Left cardiac atrium (tissue), 4 donors: ENCODE results near the gene RAF1. TPM values are rescaled to one million over a fixed set of nuclear protein-coding genes. Genes with fewer than 3 reads are reported as not detected.

ENCODE experiments used
- ATAC-seq, 2 donors: fragments of 200-7000 bp; cut with Tn5 transposase; one replicate each; pipeline ENCODE4 v1.9.1; 2020; ENCODE audit warnings: mild to moderate bottlenecking in 2 of 2, moderate library complexity in 2 of 2
- DNase-seq: peaks from one replicate; pipeline ENCODE4 v3.0.0-alpha.2; 2020
- intact Hi-C, 2 donors: fragments of 100-400 bp; cut with DNase I; formaldehyde crosslinking; loops; one replicate each; pipeline versions ENCODE4 v1.14.1 to v1.15.1; 2022 to 2023
- total RNA-seq, 2 donors: library from RNA; stranded (reverse); fragmentation: NEBNext Ultra II Directional; extraction: Animal tissue kit (Norgen Biotek cat#: 25700); gene quantifications; one replicate each; pipeline ENCODE4 v1.2.1, GENCODE V29; 2021
- donor health status: DM: no; HTN: yes; CAD: no.
- donor health status: DM: no; HTN: yes; CAD: no; lungs with severe emphysema.
- donor health status: DM: yes; HTN: yes; CAD: no.
- donor health status: Dilated cardiomyopathy.

The RAF1 gene
- total RNA-seq, 2 donors from 2014 or later = 109 to 116 TPM

DNA sequence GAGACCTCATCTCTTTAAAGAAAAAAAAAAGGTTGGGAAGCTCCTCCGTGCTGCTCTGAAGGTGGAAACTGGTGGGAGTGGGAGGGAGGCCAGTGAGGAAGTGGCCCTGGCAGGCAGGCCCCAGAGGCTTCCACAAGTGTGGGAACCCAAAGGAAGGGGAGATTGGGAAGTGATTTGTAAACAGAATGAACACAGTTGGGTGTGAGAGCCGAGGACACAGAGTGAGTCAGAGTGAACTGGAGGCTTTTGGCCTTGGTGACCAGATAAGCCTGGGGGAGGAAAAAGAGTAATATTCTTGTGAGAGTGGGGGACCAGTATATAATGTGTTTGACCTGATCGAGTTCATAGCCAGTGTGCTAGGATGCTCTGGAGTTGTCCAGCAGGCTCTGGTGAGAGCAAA, 84.0 kb downstream of the RAF1 start:
- intact Hi-C loops = no loop called here
- DNase-seq (no peak), ATAC-seq (peak in 1 of 2 donors; percentile 25)

DNA sequence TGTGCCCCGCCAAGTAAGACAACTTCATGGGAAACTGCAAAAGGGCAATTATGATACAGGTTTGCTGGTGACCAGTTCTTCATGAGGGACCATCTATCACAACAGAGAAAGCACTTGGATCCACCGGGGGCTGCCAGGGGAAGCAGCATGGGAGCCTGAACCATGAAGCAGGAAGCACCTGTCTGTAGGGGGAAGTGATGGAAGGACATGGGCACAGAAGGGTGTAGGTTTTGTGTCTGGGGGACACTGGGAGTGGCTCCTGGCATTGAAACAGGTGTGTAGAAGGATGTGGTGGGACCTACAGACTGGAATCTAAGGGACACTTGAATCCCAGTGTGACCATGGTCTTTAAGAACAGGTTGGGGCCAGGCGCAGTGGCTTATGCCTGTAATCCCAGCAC, 84.5 kb downstream of the RAF1 start:
- DNase-seq (no peak), ATAC-seq (no peak)
- intact Hi-C loops = no loop called here

DNA sequence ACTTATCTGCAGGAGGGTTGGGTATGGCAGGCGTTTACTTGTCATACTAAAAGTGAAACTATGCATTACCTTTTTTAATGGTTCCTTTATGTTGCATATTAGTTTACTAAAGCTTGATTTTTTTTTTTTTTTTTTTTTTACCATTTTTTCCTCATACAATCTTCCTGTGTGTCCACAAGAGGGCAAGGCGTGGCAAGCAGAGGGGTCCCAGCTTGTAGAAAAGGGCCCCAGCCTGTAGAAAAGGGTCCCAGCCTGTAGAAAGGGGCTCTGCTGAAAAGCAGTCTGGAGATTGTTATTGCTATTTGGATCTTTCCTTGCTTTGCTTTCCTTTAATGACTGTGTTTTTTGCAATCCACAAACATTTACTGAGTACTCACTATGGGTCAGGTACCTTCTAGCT, 85.2 kb downstream of the RAF1 start:
- no peak for DNase-seq
- ATAC-seq = no peak
- intact Hi-C loops = no loop called here

DNA sequence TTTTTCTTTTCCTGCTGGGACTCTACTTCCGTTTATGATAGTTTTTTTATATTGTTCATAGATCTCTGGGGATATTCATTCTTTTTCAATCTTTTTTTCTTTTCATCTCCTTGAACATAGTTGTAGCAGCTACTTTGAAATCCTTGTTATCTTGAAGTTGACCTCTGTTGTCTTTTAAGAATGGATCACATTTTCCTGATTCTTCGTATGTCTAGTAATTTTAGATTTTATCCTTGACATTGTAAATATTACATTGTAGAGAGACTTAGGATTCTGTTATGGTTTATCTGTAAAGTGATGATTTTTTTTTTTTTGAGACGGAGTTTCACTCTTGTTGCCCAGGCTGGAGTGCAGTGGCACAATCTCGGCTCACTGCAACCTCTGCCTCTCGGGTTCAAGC, 86.5 kb downstream of the RAF1 start:
- intact Hi-C loops = no loop called here
- ATAC-seq = no peak

DNA sequence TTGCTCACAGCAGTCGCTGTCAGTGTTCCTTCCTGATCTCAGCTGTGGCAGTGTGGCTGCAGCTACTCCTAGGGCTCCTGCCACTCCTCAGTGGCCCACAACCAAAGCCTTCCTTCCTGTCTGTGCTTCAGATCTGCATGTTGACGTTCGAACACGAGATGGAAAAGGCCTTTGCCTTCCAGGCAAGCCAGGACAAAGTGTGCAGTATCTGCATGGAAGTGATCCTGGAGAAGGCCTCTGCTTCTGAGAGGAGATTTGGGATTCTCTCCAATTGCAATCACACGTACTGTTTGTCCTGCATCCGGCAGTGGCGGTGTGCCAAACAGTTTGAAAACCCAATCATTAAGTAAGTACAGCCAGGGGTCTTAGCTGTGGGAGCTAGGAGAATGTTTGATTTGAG, 89.3 kb downstream of the RAF1 start:
- intact Hi-C loops = no loop called here
- DNase-seq = peak; percentile 69

More for the DNA sequence above, 86.5 kb downstream of the RAF1 start:
- no peak for DNase-seq

DNA sequence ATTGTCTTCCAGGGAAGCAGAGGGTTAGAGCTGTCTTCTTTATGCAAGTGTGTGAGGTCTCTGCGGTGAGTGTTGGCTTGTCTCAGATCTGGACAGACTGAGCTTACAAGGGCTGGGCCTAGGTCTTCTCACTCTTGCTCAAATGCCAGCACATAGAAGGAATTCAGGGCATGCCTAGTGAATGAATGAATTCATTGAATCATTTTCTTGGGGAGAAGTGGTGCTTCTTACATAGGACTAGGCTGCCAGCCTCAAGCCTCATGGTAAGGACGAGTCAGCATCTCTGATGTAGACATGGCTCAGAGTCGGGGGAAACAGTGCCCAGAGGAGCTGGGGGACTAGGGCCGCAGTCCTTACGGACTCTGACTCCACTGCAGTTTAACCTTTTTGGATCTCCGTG, 89.8 kb downstream of the RAF1 start:
- intact Hi-C loops = no loop called here
- no peak for DNase-seq
- ATAC-seq = no peak

More for the DNA sequence above, 89.3 kb downstream of the RAF1 start:
- ATAC-seq = peak; percentile 41 to 56

DNA sequence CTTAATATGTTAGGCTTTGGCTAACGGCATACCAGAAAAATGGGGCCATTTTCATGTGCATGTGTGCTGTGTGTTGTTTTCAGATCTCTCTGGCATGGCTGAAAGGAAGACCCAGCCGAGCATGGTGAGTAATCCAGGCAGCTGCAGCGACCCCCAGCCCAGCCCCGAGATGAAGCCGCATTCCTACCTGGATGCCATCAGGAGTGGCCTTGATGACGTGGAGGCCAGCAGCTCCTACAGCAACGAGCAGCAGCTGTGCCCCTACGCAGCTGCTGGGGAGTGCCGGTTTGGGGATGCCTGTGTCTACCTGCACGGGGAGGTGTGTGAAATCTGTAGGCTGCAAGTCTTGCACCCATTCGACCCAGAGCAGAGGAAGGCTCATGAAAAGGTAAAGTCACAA, 91.9 kb downstream of the RAF1 start:
- intact Hi-C loops = no loop called here
- no peak for DNase-seq
- ATAC-seq = no peak

DNA sequence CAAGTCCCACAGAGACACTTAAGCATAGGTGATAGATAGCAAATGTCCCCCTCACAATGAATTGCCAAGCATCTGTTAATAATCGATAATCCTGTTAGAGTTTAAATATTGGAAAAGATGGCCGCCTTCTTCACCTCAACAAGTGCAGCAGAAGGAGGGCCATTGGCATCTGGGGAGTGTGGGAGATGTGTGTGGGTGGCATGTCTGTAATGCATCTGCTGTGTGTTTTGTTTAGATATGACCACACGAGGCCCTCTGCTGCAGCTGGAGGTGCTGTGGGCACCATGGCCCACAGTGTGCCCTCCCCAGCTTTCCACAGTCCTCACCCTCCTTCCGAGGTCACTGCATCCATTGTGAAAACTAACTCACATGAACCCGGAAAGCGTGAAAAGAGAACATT, 94.1 kb downstream of the RAF1 start:
- intact Hi-C loops = loop anchor here in 1 of 2 donors (10.0 kb wide), 1 partner anchor 85 kb away; no protein-coding TSS in a partner anchor
- no peak for ATAC-seq
- no peak for DNase-seq

DNA sequence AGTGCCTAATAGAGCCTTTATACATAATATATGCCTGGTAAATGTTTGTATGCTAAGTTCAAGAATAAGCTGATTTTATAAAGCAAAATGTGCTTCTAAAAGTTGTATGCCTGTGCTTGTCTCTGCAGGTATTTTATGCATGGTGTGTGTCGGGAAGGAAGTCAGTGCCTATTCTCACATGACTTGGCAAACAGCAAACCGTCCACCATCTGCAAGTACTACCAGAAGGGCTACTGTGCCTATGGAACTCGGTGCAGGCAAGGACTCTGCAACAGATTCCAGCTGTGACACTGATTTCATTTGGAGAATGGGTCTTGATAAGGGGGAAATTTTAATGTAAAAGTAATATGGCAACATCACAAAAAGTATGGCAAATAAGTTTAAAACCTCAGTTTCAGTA, 95.2 kb downstream of the RAF1 start:
- ATAC-seq (no peak), DNase-seq (no peak)
- intact Hi-C loops = loop anchor here in 1 of 2 donors (10.0 kb wide), 1 partner anchor 86 kb away; no protein-coding TSS in a partner anchor

DNA sequence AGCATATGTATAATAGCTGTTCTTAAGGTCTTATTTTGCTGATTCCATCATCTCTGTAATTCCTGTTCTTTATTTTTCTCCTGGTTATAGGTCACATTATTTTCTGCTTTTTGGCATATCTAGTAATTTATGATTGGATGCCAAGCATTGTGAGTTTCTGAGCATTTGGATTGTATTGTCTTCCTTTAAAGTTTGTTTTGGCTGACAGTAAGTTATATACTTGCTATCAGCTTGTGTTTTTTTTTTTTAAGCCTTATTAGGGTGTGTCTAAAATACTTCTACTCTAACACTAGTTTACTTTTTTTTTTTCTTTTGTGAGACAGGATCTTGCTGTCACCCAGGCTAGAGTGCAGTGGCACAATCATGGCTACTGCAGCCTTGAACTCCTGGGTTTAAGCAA, 96.9 kb downstream of the RAF1 start:
- ATAC-seq (no peak), DNase-seq (no peak)
- intact Hi-C loops = loop anchor here in 1 of 2 donors (10.0 kb wide), 1 partner anchor 88 kb away; no protein-coding TSS in a partner anchor

DNA sequence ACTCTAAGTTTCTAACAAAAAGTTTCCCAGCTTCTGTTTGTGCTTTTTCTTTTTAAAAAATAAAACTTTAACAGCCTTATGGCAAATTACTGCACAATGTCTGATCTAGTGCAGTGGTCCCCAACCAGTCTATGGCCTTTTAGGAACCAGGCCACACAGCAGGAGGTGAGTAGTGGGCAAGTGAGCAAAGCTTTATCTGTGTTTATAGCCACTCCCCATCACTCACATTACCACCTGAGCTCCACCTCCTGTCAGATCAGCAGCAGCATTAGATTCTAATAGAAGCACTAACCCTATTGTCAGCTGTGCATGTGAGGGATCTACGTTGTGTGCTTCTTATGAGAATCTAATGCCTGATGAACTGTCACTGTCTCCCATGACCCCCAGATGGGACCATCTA, 101.5 kb downstream of the RAF1 start:
- ATAC-seq (no peak), DNase-seq (no peak)
- intact Hi-C loops = loop anchor here in 1 of 2 donors (10.0 kb wide), 1 partner anchor 92 kb away; no protein-coding TSS in a partner anchor

DNA sequence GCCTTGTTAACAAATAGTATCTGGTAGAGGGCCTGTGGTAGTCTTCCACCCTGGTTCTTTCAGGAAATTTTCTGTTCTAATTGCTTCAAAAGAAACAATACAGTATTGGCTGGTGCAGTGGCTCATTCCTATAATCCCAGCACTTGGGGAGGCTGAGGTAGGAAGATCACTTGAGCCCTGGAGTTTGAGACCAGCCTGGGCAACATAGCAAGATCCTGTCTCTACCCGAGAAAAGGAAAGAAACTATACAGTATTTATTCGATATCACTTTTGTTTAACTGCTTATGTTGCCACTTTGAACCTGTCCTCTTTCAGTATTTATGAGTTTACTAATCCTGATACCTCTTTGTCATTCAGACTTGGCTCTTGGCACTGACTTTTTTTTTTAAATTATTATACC, 102.5 kb downstream of the RAF1 start:
- intact Hi-C loops = loop anchor here in 1 of 2 donors (10.0 kb wide), 1 partner anchor 93 kb away; no protein-coding TSS in a partner anchor
- ATAC-seq (no peak), DNase-seq (no peak)

DNA sequence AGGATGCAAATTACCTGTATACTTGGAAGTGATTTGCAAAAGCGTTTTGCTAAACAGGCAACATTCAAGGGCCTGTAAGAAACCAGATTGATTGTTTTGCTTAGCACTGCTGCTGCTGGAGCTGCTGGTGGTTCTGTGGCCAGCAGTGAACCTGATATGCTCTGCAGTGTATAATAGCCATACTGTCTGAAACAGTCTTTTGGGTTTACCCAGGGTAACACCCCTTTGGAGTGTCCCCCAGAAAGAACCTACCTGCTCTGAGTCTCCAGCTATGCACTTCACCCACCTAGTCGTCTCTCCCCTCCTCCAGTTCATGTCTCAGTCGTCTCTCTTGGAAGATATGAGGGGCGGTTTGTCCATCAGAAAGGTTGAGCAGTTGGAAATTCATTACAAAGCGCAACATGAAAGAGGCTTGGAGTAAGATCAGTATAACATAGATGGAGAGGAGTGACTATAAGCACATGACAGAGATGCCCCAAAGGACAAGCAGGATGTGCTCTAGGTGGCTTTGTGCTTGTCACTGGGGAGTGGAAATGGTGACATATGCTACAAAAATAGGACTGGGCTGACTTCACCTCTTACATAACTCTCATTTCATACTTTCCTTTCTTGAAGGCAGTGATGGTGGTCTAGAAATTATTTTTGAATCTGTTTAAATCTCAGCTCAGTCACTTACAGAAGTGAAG, 103.3 kb downstream of the RAF1 start:
- intact Hi-C loops = loop anchor here in 1 of 2 donors (10.0 kb wide), 1 partner anchor 94 kb away; no protein-coding TSS in a partner anchor

DNA sequence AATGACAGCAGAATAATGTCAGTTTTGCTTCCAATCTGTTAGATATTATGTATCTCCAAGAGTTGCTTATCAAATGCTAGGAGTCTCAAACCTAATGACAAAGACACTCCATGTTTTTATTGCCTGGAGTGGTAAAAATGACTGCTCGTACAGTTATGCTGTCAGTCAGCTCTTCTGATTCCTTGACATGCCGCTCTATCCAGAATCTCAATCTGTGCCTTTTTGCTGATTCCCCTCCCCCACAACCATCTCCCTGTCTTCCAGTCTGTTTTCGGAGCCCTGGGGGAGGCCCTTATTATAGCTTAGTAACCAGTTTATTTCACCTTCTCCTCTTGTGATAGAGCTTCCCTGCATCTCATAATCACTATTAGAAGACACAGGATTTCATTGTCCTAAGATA, 104.4 kb downstream of the RAF1 start:
- intact Hi-C loops = loop anchor here in 1 of 2 donors (5.0 kb wide), 1 partner anchor 103 kb away; the partner anchor contains the start of gene RAF1
- no peak for DNase-seq
- ATAC-seq = no peak

More for the DNA sequence above, 103.3 kb downstream of the RAF1 start:
- no peak for DNase-seq
- ATAC-seq = no peak

DNA sequence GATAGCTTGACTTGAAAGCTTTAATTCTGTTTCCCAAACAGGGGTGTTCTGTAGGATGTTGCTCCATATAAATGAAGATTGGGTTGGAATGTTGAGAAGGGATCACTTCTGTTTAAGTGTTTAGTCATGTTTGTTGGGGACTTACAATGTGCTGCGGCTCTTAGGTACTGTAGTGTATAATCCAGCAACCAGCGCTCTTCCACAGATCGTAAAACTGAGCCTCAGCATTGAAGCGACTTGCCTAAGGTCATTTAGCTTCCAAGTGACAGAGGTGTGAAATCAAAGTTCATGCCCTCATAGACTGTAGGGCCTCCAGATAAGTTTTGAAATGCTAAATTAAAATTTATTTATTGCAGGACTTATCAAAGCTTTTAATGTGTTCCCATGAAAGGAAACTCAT, 105.2 kb downstream of the RAF1 start:
- intact Hi-C loops = loop anchor here in 1 of 2 donors (5.0 kb wide), 1 partner anchor 104 kb away; the partner anchor contains the start of gene RAF1
- DNase-seq = no peak
- ATAC-seq = no peak

DNA sequence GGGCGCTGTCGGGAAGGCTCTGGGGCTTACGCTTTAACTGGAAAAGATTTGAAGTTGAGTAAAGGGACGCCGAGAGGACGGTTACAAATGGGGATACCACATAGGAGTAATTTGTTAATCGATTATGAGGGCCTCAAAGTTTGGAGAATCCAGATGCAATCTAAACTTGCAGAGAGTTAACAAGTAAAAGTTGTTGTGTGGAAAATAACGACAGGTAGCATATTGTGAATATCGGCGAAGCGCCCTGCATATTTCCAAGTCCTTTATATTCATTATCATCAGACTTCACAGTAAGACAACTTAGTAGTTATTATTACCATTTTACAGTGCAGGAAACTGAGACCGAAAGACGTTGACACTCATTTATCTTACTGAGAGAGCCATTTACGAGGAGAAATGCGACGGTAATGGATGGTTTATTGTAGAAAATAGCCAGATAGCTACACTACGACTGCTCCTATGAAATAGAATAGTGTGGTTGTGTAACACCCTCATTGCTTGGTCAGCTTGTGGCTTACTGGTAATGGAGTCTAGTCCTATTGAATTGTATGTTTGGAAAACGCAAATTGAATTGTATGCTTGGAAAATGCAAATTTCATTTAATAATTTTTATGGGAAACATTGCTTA, 106.3 kb downstream of the RAF1 start:
- intact Hi-C loops = loop anchor here in 1 of 2 donors (5.0 kb wide), 1 partner anchor 105 kb away; the partner anchor contains the start of gene RAF1
- DNase-seq (no peak), ATAC-seq (peak in 1 of 2 donors; percentile 27)

DNA sequence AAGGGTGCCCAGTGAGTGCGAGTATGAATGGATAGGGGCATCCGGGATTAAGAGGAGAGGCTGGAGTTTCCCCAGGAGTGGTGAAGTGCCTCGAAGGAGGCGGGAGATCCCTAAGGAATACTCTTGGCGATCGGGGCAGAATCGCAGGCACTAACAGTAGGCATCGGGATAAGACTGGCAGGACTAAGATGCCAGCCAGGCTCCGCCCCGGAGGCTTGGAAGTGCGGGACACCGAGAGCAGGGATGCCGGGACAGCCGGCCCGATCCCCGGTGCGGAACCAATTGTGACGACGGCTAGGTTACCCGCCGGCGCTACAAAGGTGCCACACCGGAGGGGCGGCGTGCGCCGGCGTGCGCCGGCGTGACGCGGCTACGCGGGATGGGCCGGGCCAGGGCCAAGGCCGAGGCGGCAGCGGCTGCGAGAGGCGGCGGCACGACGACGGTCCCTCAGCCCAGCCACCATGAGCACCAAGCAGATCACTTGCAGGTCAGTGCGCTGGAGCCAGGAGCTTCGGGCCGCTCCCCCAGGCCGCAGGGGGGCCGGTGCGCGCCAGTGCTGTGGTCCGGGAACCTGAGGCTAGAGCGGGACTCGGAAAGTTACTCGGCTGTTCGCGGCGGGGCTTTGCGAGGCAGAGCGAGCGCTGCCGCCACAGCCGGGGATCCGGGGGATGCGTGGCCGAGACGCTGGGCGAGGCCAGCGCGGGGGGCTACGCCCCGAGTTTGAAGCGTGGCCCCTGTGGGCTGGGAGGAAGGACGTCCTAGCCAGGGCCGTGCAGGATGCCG, 107.0 kb downstream of the RAF1 start, which contains the start of gene MKRN2:
TSS of gene MKRN2 (plus strand) at position 398 of the 783 bp plus-strand sequence. CDS start at position 462, 64 bp downstream.
- DNase-seq (peak; percentile 89), ATAC-seq (peak; percentile 97 to 98)
- intact Hi-C loops = loop anchor here in 1 of 2 donors (5.0 kb wide), 1 partner anchor 105 kb away; the partner anchor contains the start of gene RAF1

DNA sequence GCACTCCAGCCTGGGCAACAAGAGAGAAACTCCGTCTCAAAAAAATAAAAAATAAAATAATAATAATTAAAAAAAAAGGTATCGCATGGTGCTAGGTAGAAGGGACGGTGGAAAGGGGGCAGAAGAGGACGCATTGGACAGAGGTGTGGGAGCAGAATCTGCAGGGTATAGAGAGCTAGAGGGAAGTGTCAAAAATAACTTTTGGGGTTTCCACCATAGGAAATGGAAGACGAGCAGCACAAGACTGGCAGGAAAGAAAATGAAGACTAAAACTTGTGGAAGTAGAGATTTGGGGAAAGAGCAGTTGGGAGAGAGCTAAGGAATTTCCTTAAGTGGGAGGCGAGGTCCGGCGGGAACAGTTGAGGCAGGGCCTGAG, 107.6 kb downstream of the RAF1 start:
- intact Hi-C loops = loop anchor here in 1 of 2 donors (5.0 kb wide), 1 partner anchor 106 kb away; the partner anchor contains the start of gene RAF1
- ATAC-seq (peak; percentile 9 to 16), DNase-seq (no peak)

DNA sequence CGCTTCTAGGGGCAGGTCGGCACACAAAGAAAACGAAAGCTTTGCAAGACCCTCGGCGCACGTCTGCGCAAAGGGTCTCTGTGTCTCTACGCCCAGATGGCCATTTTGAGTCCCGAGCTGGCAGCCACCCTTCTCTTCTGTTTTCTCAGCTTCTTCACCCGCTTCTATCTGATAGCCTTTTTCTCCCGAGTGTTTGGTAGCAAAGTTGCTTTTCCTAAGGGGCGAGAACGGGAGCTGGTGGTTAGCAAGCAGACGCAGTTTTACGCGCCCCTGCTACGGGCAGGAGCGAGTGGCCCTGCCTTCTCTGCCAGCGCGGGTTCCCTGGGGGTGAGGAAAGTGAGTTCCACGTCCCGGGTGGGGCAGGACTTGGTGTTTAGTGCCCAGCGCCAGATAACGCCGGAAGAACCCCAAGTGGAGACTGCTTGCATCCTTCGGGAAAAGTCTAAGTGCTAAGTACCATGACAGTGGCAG, 110.0 kb downstream of the RAF1 start:
- peak; percentile 32 for DNase-seq
- intact Hi-C loops = no loop called here
- no peak for ATAC-seq
